K562 (cell line): ENCODE results near the gene MIEF1. TPM values are rescaled to one million over a fixed set of nuclear protein-coding genes. Genes with fewer than 3 reads are reported as not detected.

Experiments
- CAMTA2 ChIP-seq: fragments of 250-450 bp; sonication (Bioruptor Pico); conservative IDR thresholded peaks from 2 replicates; pipeline ENCODE4 v1.5.1; 2022
- CBFB ChIP-seq: sonication (generic); formaldehyde crosslinking; IDR thresholded peaks from 2 replicates; pipeline ENCODE4 v1.4.0; 2020; ENCODE audit warnings: mild to moderate bottlenecking, missing genetic modification reagents
- CTBP1 ChIP-seq: fragments of 450-650 bp; IDR thresholded peaks from 2 replicates; pipeline ENCODE4 v1.6.1; 2016; ENCODE audit warnings: borderline replicate concordance
- DEAF1 ChIP-seq: fragments of 450-650 bp; formaldehyde crosslinking; IDR thresholded peaks from 2 replicates; pipeline ENCODE4 v1.4.0; 2020; ENCODE audit warnings: mild to moderate bottlenecking, moderate library complexity
- FOXP4 ChIP-seq: sonication (generic); formaldehyde crosslinking; IDR thresholded peaks from 2 replicates; pipeline ENCODE4 v1.8.0; 2022; ENCODE audit warnings: mild to moderate bottlenecking, missing genetic modification reagents, borderline replicate concordance
- NCOR1 ChIP-seq: fragments of 450-650 bp; IDR thresholded peaks from 2 replicates; pipeline ENCODE4 v1.6.1; 2016; ENCODE audit warnings: mild to moderate bottlenecking, moderate library complexity
- RBM22 ChIP-seq: fragments of 200-400 bp; formaldehyde crosslinking; IDR thresholded peaks from 2 replicates; pipeline ENCODE4 v1.6.1; 2018; ENCODE audit warnings: low read length, low read depth; ENCODE audit not compliant: poor library complexity, severe bottlenecking
- THRAP3 ChIP-seq: fragments of 450-650 bp; IDR thresholded peaks from 2 replicates; pipeline ENCODE4 v1.6.1; 2016; ENCODE audit warnings: mild to moderate bottlenecking, inconsistent platforms, borderline replicate concordance
- polyA plus RNA-seq, 8 experiments: library from polyadenylated mRNA; depleted of rRNA in 4 of 8; stranded (reverse) in 5 of 8; unstranded in 3 of 8; fragments of >200 nt; fragmentation: Nextera tagmentation in 2 of 8; fragmentation: Illumina TruSeq in 1 of 8; extraction: Ambion mirVana in 2 of 8; extraction: Trizol in 1 of 8; gene quantifications; 2 replicates each; pipeline versions ENCODE4 v1.2.1 to v1.2.3, GENCODE V29; 2011 to 2014; ENCODE audit warnings: inconsistent platforms in 1 of 8, missing spikeins in 1 of 8
- total RNA-seq, 7 experiments: library from RNA; depleted of rRNA in 6 of 7; stranded (reverse); fragments of >200 nt in 6 of 7; fragmentation: Illumina TruSeq in 2 of 7; extraction: Trizol in 2 of 7; gene quantifications; 2 replicates each; pipeline versions ENCODE4 v1.2.1 to v1.2.3, GENCODE V29; 2011 to 2021; ENCODE audit warnings: low replicate concordance in 1 of 7
- TF ChIP-seq, protein P1 (sequence below): fragments of 450-650 bp; IDR thresholded peaks from 2 replicates; pipeline ENCODE4 v1.6.1; 2016; ENCODE audit warnings: mild to moderate bottlenecking, moderate library complexity
- TF ChIP-seq, protein P2 (sequence below): fragments of 250-450 bp; sonication (Bioruptor Pico); IDR thresholded peaks from 2 replicates; pipeline ENCODE4 v1.4.0; 2020

The MIEF1 gene
- total and polyA plus RNA-seq, 9 of the 15 experiments (the other 6 are each of a cell fraction or from before 2014, with no cell fraction given) = 10.9 to 51.8 (median 25.5) TPM

DNA sequence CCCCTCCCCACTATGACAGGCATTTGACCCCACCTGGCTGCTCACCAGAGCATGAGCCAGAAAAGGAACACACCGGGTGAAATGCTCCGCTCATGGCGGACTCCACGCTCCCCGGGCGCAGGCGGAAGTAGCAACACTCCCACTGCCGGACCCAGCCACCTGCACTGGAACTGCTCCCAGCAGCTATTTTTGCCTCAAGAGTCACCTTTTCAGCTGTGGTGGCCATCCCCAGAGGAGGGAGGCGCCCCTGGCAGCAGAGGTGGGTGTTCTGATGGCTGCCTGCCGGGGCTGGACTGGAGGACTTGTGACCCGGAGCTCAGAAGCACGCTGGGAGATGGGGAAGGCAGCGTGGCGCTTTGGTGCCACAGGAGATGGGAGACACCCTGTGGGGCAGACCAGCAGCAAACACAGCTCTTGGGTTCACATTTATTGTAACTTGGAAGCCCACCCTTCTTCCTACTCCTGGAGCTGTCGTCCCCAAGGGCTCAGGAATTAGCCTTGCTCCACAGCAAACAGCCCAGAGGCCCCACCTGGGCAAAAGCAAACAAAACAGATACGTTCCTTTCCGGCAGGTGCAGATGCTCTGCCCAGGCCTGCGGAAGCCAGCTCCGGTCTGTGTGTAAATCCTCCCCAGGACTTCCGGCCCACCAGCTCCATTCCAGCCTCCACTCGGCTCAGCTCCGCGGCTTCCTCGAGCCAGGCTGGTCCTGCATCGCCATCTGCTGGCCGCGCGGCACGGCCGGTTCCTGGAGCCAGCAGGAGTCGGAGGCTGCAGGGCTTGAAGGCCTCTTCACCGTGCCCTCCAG is 26.8 kb downstream of the MIEF1 start (continued):
- TF ChIP-seq, protein P1, sequence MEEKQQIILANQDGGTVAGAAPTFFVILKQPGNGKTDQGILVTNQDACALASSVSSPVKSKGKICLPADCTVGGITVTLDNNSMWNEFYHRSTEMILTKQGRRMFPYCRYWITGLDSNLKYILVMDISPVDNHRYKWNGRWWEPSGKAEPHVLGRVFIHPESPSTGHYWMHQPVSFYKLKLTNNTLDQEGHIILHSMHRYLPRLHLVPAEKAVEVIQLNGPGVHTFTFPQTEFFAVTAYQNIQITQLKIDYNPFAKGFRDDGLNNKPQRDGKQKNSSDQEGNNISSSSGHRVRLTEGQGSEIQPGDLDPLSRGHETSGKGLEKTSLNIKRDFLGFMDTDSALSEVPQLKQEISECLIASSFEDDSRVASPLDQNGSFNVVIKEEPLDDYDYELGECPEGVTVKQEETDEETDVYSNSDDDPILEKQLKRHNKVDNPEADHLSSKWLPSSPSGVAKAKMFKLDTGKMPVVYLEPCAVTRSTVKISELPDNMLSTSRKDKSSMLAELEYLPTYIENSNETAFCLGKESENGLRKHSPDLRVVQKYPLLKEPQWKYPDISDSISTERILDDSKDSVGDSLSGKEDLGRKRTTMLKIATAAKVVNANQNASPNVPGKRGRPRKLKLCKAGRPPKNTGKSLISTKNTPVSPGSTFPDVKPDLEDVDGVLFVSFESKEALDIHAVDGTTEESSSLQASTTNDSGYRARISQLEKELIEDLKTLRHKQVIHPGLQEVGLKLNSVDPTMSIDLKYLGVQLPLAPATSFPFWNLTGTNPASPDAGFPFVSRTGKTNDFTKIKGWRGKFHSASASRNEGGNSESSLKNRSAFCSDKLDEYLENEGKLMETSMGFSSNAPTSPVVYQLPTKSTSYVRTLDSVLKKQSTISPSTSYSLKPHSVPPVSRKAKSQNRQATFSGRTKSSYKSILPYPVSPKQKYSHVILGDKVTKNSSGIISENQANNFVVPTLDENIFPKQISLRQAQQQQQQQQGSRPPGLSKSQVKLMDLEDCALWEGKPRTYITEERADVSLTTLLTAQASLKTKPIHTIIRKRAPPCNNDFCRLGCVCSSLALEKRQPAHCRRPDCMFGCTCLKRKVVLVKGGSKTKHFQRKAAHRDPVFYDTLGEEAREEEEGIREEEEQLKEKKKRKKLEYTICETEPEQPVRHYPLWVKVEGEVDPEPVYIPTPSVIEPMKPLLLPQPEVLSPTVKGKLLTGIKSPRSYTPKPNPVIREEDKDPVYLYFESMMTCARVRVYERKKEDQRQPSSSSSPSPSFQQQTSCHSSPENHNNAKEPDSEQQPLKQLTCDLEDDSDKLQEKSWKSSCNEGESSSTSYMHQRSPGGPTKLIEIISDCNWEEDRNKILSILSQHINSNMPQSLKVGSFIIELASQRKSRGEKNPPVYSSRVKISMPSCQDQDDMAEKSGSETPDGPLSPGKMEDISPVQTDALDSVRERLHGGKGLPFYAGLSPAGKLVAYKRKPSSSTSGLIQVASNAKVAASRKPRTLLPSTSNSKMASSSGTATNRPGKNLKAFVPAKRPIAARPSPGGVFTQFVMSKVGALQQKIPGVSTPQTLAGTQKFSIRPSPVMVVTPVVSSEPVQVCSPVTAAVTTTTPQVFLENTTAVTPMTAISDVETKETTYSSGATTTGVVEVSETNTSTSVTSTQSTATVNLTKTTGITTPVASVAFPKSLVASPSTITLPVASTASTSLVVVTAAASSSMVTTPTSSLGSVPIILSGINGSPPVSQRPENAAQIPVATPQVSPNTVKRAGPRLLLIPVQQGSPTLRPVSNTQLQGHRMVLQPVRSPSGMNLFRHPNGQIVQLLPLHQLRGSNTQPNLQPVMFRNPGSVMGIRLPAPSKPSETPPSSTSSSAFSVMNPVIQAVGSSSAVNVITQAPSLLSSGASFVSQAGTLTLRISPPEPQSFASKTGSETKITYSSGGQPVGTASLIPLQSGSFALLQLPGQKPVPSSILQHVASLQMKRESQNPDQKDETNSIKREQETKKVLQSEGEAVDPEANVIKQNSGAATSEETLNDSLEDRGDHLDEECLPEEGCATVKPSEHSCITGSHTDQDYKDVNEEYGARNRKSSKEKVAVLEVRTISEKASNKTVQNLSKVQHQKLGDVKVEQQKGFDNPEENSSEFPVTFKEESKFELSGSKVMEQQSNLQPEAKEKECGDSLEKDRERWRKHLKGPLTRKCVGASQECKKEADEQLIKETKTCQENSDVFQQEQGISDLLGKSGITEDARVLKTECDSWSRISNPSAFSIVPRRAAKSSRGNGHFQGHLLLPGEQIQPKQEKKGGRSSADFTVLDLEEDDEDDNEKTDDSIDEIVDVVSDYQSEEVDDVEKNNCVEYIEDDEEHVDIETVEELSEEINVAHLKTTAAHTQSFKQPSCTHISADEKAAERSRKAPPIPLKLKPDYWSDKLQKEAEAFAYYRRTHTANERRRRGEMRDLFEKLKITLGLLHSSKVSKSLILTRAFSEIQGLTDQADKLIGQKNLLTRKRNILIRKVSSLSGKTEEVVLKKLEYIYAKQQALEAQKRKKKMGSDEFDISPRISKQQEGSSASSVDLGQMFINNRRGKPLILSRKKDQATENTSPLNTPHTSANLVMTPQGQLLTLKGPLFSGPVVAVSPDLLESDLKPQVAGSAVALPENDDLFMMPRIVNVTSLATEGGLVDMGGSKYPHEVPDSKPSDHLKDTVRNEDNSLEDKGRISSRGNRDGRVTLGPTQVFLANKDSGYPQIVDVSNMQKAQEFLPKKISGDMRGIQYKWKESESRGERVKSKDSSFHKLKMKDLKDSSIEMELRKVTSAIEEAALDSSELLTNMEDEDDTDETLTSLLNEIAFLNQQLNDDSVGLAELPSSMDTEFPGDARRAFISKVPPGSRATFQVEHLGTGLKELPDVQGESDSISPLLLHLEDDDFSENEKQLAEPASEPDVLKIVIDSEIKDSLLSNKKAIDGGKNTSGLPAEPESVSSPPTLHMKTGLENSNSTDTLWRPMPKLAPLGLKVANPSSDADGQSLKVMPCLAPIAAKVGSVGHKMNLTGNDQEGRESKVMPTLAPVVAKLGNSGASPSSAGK = no peak
- TF ChIP-seq FOXP4 (0 out of 2 replicates have a peak, but pooled peaks have one; percentile 71), RBM22 (no peak), CBFB (0 out of 2 replicates have a peak, but pooled peaks have one; percentile 26), DEAF1 (peak; percentile 85), CTBP1 (peak; percentile 68; the same call in 1 of the 2 replicates), NCOR1 (peak; percentile 15; the same call in 1 of the 2 replicates), CAMTA2 (CRISPR knock-in tag) (no peak), THRAP3 (peak; percentile 91; the same call in 1 of the 2 replicates)
- TF ChIP-seq, protein P2, sequence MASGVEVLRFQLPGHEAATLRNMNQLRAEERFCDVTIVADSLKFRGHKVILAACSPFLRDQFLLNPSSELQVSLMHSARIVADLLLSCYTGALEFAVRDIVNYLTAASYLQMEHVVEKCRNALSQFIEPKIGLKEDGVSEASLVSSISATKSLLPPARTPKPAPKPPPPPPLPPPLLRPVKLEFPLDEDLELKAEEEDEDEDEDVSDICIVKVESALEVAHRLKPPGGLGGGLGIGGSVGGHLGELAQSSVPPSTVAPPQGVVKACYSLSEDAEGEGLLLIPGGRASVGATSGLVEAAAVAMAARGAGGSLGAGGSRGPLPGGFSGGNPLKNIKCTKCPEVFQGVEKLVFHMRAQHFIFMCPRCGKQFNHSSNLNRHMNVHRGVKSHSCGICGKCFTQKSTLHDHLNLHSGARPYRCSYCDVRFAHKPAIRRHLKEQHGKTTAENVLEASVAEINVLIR (CRISPR knock-in tag) = no peak
